Activated effector memory CD4-positive, alpha-beta T cell treated with Interleukin-2 at 50 U/mL for 16 hours (primary cell): ENCODE results near the gene SPOP.
"Not testable (repeated sequence)": the region's sequence is repeated elsewhere in the genome, so short reads cannot be mapped to it uniquely, and the experiment has no call there.

Source experiments
- DNase-seq: peaks from one replicate; pipeline ENCODE4 v3.0.0-alpha.2; 2020

SPOP gene

DNA sequence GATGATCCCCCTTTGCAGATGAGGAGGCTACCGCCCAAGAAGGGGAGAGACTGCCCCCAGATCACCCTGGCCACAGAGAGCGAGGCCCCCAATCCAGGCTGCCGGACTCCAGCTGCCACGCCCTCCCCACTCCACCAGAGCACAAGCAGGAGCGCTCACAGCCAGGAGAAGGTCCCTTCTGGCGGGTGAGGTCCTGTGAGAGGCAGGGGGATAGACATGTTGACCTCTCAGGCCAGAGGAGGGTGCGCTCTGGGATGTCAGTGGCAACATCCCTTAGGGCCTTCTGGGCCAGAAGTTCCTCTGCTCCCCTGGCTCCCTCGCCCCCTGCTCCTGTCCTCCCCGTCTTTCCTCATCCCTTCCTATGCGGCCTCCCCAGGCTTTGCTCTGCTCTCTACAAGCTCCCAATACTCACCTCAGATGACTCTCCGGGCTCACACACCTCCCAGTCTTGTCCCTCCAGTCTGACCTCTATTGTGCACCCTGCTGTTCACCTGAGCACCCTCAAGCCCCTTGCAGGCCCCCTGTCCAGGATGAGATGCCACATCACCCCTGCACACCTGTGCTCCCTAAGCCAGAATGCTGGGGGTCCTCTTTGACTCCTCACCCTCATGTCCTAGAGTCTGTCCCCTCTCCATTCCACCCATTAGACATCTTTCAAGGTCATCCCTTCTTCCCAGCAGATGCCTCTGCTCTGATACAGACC, 107.2 kb downstream of the SPOP start:
- DNase-seq: no peak

DNA sequence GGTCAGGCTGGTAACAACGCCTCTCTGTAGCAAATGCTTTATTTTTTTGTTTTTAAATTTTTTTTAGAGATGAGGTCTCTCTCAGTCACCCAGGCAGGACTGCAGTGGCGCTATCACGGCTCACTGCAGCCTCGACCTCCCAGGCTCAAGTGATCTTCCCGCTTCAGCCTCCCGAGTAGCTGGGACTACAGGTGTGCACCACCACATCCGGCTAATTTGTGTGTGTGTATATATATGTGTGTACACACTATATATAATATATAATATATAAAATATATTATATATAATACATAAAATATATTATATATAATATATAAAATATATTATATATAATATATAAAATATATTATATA, 109.2 kb downstream of the SPOP start:
- not testable (repeated sequence) for DNase-seq

DNA sequence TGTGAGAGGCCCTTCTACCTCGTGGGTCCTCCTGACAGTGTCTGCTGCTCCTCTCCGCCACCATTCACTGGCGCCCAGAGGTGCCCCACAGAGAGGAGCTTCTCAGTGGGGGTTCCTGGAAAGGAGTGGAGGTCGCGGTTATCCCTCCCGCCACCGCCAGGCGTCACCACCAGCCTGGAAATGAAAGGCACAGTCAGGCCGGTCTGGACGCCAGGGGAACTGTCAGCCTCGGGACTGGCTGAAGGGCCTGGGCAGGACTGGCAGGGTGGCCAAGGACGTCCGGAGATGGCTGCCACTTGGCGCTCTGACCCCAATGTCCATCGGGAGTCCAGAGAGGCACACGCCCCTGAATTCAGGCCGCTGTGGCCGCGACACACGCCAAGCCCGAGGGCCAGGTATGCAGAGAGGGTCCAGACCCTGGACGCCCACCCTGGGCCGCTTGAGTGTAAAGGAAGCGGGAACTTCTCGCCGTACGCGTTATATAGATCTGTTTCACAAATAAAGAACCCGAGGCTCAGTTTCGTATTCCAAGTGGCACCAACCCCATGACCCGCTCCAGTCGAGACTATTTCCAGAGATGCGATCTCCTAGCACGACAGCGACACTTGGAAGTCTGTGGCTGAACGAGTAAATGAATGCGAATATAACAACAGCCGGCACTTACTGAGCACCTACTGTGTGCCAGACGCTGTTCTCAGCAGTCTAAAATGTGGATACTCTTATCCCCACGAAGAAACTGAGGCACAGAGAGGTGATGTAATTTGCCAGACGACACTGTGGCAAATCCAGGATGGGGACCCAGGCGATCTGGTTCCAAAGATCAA, 109.8 kb downstream of the SPOP start:
- DNase-seq: peak; percentile 67

DNA sequence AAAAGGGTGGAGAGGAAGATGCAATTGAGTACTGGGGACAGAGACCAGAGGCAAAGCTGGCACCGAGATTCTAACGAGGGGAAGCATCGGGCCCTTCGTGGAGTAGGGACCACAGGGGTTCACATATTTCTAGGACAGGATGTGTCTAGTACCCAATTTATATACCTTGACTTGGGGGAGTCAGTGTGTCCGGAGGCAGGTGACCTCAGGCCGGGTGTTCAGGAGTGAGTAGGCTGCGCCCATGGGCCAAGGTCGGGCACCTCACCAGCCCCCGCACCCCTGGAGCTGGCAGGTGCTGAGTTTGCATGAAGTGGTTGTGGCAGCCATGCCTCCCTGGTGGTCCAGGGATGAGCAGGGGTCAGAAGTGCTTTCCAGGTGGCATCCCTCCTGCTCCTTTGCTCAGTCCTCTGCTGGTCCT, 110.8 kb downstream of the SPOP start:
- DNase-seq: no peak

DNA sequence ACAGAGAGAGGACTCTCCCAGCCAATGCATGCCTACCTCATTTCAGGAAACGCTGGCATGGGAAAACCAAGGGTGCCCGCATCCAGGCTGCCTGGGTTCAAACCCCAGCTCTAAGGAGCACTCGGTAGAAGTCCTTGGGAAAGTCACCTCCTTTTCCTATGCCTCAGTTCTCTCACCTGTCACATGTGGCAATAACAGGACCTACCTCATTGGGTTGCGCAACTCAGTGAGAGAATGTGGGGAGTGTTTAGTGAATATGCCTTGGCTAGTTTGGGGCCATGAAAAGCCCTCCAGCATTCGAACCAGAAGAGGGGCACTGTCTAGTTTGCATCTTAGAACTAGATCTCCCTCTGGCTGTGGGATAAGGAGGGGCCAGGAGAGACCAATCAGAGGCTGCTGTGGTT, 111.2 kb downstream of the SPOP start:
- DNase-seq: no peak

DNA sequence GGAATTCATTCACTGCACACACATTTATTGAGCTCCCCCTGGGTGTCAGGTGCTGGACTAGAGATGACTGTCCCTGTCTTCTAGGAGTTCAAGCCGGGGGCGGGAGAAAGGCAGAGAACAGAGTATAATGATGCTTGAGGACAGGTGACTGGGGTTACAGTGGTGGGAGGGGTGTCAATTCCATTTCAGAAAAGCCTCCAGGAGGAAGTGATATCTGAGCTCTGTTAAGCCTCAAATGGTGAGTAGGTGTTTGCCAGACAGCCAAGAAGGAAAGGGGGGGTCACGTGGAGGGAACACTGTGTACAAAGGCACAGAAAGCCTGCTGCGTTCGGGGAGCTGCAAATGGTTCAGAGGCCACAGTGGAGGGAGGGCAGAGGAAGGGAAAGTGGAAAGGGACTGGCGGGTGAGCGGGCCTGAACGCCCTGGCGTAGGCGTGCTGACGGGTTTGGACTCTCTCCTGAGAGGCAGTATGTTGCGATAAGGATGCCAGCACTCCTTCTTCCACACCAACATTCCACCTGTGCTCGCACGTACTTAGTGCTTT, 111.9 kb downstream of the SPOP start:
- no peak for DNase-seq

DNA sequence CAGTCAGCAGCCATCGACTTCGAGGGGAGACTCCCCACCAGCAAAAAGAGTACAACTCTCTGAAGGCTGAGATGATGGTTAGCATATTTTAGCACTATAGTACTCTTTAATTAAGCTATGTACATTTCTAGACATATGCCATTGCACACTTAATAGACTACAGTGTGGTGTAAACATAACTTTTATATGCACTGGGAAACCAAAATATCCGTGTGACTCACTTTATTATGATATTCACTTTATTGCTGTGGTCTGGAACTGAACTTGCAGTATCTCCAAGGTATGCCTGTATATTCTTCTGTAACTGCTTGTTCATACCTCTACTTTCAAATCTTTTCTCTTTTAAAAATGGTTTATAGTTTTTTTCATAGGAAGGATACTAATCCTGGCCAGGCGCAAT, 113.3 kb downstream of the SPOP start:
- no peak for DNase-seq

DNA sequence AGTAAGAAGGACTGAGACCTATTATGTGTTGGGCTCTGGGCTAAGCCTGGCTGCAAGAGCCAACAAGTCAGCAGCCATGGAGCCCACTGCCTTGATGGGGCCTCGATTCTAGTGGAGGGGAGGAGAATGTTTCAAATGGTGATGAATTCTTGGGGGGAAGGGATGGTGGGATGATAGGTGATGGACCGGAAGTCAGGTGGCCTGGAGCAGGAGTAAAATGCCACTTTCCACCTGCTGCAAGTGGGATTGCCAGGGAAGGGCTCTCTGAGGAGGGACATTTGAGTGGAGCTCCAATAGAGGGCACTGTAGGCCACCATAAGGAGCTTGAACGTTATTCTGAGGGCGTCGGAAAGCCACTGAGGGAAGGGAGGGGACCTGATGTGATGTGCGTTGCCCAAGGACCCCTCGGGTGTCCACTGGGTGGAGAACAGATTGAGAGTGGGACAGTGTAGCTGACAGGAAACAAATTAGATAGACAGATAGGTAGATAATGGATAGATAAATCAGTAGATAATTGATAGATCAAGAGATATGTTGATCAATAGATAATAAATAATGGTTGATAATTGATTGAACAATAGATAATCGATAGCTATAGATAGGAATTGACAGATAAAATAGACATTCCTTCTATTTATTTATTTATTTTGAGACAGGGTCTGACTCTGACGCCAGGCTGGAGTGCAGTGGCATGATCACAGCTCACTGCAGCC, 120.4 kb downstream of the SPOP start:
- DNase-seq: no peak

DNA sequence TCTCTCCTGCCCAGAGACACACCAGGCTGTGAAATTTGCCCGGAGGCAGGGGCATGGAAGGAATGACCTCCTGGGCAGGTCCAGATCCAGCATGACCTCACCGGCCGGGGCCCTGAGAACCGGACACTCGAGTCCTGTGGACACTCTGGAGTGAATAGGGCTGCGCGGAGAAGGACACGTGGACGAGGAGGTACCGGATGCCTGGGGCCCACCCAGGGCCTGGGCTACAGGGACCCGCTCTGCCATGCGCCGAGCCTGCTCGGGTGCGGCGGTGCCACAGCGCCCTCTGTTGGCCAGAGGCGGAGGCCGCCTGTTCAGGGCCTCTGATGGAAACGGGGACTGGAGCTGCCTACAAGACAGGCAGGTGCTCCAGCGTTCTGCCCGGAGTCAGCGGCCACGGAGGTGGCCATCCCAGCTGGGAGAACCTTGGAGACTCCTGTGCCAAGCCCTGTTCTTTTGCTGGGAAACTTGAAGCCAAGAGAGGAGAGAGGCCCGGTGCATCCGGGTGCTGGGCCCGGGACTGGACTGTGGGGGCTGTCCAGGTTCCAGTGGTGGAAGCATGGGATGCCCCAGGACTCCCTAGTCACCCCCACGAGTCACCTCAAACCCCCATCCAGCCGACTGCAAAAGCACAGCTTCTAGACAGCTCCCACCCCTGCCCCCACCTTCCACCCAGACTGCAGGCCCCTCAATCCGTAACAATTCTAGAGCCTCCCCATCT, 121.5 kb downstream of the SPOP start:
- DNase-seq: peak; percentile 68

DNA sequence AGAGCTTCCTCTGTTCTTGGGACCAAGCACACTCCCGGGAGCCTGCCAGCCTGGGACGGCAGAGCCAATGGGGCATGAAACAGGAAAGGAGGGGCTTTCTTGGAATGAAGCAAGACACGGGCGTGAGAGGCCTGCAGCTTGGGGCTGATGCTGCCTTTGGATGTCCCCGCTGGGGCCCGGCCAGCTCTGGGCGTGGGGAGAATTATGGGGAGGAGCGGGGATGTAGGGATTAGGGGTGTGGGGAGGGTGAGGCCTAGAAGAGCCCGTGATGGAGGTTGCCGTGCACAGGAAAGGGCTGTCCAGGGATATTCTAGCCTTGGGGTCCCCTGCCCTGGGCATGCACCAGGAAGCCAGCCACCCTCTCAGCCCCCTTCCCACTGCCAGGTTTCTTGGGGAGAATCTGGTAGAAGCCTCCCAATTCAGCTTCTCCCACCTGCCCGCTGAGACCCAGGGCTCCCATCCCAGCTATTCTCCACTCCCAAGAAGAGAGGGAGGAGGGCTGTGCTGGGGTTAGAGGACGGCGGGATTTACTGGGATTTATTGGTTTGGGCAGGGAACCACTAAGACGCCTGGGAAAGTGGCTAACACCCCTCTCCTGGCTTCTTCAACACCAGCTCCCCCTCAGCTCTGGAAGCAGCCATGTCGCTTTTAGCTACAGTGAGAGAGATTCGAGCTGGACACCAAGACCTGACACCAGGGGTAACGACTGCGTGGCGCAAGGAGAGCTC, 122.2 kb downstream of the SPOP start:
- no peak for DNase-seq

DNA sequence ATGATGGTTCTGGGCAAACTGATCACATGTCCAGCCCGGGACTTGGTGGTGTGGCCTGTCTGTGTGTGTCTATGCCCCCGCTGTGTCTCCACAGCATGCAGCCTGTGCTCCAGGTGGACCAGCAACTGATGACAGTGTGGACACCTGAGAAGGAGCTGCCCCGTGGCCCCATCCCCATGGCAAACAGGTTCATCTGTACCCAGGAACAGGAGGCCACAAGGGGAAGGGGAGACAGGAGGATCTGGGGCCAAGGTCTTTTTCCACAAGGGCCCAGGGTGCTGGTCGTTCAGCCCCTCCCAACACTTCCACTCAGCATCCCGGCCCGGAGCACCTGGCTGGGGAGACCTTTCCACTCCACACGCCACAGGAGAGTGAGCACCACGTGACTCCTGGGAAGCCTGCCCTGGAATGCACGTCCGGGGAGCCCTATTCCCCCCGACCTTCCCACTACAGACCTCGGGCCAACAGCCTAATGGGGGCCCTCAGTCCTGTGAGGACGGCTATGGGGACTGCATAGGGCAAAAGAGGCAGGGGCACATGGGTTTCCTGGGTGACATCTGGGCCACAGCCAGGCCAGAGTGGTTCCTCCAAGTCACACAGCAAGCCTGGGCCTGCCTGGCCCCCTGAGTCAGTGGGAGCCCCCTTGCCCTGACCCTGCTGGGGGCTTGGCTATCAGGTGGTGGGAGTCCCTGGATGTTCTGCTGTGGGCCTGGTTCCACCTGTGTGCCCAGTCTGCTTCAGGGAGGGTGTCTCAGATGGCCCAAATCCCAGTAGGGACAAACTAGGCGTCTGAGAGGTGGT, 123.0 kb downstream of the SPOP start:
- DNase-seq: no peak

DNA sequence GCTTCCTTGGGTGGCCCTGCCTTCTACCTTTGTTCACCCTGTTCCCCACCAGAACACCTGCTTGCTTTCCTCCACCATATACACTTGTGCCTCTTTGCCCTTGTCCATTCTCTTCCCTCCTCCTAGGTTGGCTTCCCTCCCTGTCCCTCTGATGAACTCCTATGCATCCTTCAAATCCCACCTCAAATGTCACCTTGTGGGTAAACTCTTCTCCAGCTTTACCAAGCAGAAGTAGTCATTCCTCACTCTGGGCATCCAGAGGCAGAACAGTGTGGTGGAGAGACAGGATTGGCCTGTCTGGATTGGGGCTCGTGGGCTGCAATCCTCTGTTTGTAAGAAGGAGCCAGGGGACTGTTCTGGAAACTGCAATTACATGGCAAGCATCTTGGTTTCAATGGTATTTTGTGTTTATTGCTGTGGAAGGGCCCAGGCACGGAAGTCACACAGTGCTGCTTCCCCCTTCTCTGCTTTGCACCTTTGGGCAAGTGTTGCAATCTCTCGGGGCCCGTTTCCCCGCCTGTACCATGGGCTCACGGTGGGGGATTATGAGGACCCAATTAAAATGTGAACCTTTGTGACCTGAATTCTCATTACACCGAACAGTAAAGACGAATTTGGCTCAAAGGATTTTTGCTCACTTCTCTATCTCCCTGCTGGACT, 124.1 kb downstream of the SPOP start:
- DNase-seq: no peak

DNA sequence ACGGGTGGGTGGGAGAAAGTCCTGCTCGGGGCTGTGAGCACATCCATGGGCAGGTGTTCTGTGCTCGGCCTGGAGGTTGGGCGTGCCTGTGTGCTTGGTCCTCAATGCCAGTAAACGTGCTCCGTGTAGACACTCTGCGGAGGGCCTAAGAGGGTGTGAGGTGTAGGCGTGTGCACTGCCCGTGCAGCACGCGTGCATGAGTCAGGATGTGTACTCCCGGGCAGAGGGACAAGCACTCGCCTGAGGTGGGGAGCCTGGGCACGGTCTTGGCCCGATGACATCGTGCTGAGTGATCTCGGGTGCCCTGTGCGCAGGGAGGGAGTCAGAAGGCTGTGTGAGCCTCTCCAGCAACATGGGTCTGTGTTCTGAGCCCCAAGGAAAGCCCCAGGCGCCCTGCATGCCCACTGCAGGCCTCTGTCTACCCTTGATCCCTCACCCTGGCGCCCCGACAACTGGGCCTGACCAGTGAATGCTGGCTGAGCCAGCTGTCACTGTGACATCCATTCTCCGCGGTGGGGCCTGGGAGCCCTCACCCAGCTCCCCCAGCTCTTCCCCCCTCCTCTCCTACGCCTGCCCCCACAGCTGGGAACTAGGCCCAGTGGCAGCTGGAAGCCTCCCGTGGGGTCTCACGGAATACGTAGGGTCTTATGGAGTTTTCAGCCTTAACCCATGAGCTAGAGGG, 125.7 kb downstream of the SPOP start:
- DNase-seq: no peak

DNA sequence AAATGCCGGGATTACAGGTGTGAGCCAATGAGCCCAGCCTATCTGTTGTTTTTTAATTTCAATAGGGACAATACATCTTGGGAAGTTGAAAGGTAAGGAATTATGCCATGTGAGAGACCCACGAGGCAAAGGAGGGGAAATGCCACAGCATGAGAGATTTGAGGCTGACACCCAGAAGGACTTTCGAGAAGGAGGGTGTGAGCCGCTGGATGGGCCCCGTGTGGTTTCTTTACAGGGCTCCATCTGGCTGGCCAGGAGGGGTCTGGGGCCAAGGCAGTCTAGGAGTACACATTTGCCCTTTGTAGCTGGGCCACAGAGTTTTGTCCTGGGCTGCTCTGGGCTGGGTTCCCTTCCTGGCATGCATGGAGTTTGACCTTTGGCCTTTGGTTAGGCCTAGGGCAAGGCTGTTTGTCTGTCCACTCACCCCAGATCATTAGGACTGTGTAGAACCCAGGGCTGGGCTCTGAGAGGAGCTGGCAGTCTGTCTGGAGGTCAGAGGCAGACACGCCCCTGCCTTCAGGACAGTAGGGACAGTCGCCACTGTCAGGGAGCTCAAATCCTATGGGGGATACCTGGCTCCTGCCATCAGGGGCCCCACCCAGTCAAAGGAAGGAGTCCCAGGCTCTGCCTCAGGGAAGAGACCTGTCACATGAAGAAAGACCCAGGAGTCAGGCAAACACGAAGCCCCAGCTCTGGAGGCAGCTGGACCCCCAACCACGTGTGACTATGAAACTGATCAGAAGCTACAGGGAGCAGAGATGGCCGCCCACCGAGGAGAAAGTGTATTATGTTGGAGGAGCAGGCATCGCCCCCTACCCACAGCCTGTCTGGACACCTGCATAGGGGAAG, 126.5 kb downstream of the SPOP start:
- DNase-seq: no peak

DNA sequence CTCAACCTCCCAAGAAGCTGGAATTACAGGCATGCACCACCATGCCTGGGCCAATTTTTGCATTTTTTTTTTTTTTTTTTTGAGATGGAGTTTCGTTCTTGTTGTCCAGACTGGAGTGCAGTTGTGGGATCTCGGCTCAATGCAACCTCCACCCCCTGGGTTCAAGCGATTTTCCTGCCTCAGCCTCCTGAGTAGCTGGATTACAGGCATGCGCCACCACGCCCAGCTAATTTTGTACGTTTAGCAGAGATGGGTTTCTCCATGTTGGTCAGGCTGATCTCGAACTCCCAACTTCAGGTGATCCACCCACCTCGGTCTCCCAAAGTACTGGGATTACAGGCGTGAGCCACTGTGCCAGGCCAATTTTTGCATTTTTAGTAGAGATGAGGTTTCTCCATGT, 127.1 kb downstream of the SPOP start:
- not testable (repeated sequence) for DNase-seq

DNA sequence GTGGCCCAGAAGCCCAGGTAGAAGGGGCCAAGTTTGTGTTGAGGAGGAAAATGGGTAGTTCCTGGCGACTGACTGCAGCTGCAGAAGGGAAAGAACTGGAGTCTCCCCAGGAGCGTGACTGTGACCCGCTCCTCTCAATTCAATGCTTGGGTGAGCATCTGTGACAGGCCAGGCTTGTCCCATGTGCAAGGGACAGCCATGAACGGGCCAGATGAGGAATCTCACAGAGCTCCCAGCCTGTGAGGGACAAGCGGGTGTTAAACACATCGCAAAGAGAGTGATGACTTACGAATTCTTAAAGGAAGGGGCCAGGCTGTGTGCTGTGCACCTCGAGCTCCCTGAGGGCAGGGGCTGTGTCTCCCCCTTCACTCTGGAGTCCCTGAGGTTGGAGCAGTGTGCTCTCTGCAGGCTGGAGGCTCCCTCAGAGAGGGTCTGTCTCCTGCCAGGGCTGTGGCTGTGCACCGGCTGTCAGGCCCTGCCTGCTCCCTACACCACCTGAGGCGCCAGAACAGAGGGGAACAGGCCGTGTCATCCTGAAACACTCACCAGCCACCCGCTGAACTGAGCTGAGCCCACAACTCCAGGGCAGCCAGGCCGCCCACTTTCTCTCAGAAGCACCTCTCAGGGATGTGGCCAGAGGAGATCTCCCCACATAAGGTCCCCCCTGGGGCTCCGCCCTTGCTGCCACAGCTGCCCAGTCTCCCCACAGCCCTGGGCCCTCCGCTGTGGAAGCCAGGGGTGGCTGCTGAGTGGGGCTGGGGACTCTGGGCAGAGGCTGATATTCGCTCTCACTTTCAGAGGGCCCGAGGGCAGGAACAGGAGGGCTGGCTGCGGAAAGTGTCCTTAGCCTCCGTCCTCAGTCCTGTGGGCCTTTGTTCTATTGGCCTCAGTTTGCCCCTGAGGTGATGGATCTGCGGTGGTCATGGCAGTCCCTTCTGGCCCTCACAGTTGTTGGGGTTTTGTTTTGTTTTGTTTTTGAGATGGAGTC, 127.9 kb downstream of the SPOP start:
- no peak for DNase-seq

DNA sequence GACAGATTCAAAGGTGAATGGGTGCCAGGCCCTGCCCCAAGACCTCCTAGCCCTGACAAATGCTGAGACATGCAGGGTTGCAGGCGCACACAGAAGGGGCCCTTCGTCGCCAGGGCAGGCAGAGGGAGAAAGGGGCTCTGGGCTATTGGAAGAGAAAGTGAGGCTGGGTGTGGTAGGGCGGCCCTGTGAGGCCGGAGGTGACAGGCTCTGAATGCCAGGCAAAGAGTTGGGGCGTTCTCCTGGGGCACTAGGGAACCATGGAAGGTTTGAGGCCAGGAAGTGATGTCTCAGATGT, 128.6 kb downstream of the SPOP start:
- DNase-seq: no peak
